ENCODE data around the gene CATSPERD. TPM values are rescaled to one million over a fixed set of nuclear protein-coding genes. Genes with fewer than 3 reads are reported as not detected.

Gene CATSPERD
- total and polyA plus RNA-seq, 9 of the 15 experiments (the other 6 are each of a cell fraction or from before 2014, with no cell fraction given): not detected

DNA sequence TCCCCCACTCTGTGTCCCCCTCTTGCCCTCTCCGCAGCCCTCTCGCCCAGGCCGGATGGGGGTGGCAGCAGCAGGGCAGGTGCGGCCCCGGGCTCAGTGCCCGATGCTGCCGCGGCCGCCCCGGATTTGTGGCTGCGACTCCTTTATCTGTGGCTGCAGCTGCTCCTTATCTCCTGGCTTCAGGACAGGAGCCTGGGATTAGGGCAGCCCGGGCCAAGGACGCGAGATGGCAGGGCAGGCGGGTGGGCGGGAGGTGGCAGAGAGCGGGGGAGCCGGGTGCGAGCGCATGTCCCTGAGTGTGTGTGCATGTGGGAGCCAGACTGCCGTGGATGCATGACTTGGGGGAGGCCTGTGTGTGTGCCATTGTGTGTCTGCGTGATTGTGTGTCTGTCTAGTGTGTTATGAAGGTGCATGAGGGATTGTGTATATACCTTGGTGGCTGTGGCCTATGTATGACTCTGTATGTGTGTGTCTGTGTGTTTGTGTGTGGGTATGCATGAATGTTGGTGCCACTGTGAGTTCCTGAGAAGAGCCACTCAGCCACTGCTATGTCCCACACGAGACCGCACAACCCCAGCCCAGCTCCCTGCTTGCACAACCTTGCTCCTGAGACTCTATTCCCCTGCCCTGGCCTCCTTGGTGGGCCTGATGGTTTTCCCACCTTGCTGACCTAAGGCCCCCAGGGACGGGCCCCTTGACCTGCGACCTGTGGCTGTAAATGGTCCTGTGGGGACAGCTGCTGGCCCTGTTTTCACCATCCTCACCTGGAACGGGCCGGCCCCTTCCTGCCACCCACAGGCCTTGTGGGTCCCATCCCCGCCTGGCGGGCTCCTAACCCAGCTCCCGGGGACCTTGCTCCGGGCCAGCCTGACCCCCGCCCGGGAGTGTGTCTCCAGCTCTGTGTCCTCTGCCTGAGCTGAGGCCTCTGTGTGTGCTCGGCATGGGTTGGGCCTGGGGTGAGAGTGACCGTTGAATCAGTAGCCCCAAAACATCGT is 79.1 kb downstream of the CATSPERD start (continued):
- TF ChIP-seq, protein P1, sequence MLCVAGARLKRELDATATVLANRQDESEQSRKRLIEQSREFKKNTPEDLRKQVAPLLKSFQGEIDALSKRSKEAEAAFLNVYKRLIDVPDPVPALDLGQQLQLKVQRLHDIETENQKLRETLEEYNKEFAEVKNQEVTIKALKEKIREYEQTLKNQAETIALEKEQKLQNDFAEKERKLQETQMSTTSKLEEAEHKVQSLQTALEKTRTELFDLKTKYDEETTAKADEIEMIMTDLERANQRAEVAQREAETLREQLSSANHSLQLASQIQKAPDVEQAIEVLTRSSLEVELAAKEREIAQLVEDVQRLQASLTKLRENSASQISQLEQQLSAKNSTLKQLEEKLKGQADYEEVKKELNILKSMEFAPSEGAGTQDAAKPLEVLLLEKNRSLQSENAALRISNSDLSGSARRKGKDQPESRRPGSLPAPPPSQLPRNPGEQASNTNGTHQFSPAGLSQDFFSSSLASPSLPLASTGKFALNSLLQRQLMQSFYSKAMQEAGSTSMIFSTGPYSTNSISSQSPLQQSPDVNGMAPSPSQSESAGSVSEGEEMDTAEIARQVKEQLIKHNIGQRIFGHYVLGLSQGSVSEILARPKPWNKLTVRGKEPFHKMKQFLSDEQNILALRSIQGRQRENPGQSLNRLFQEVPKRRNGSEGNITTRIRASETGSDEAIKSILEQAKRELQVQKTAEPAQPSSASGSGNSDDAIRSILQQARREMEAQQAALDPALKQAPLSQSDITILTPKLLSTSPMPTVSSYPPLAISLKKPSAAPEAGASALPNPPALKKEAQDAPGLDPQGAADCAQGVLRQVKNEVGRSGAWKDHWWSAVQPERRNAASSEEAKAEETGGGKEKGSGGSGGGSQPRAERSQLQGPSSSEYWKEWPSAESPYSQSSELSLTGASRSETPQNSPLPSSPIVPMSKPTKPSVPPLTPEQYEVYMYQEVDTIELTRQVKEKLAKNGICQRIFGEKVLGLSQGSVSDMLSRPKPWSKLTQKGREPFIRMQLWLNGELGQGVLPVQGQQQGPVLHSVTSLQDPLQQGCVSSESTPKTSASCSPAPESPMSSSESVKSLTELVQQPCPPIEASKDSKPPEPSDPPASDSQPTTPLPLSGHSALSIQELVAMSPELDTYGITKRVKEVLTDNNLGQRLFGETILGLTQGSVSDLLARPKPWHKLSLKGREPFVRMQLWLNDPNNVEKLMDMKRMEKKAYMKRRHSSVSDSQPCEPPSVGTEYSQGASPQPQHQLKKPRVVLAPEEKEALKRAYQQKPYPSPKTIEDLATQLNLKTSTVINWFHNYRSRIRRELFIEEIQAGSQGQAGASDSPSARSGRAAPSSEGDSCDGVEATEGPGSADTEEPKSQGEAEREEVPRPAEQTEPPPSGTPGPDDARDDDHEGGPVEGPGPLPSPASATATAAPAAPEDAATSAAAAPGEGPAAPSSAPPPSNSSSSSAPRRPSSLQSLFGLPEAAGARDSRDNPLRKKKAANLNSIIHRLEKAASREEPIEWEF (CRISPR knock-in tag; IDR thresholded peaks at IDR 0.05): peak; percentile 76; the same call in 1 of the 2 replicates
- TF ChIP-seq HSF4 (CRISPR knock-in tag; IDR thresholded peaks at IDR 0.05; ENCODE audit: borderline replicate concordance) (no peak), LARP7 (IDR thresholded peaks at IDR 0.05) (no peak), FIP1L1 (IDR thresholded peaks at IDR 0.05; ENCODE audit: low read depth, low read length, poor library complexity, severe bottlenecking) (no peak), HDAC1 (IDR thresholded peaks at IDR 0.05) (peak; percentile 12 to 98; a peak in 3 of 4 replicates), SPI1 (IDR thresholded peaks at IDR 0.05; ENCODE audit: borderline replicate concordance, low read depth, low read length) (no peak), TFAM (CRISPR knock-in tag; conservative IDR thresholded peaks at IDR 0.05) (no peak), TGIF2 (CRISPR knock-in tag; IDR thresholded peaks at IDR 0.05) (no peak), POU5F1 (IDR thresholded peaks at IDR 0.05; ENCODE audit: borderline replicate concordance, low read depth, low read length, partially characterized antibody) (no peak)
- TF ChIP-seq, protein P2, sequence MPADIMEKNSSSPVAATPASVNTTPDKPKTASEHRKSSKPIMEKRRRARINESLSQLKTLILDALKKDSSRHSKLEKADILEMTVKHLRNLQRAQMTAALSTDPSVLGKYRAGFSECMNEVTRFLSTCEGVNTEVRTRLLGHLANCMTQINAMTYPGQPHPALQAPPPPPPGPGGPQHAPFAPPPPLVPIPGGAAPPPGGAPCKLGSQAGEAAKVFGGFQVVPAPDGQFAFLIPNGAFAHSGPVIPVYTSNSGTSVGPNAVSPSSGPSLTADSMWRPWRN (IDR thresholded peaks at IDR 0.05; ENCODE audit: low read depth): peak; percentile 89
- TF ChIP-seq, protein P3, sequence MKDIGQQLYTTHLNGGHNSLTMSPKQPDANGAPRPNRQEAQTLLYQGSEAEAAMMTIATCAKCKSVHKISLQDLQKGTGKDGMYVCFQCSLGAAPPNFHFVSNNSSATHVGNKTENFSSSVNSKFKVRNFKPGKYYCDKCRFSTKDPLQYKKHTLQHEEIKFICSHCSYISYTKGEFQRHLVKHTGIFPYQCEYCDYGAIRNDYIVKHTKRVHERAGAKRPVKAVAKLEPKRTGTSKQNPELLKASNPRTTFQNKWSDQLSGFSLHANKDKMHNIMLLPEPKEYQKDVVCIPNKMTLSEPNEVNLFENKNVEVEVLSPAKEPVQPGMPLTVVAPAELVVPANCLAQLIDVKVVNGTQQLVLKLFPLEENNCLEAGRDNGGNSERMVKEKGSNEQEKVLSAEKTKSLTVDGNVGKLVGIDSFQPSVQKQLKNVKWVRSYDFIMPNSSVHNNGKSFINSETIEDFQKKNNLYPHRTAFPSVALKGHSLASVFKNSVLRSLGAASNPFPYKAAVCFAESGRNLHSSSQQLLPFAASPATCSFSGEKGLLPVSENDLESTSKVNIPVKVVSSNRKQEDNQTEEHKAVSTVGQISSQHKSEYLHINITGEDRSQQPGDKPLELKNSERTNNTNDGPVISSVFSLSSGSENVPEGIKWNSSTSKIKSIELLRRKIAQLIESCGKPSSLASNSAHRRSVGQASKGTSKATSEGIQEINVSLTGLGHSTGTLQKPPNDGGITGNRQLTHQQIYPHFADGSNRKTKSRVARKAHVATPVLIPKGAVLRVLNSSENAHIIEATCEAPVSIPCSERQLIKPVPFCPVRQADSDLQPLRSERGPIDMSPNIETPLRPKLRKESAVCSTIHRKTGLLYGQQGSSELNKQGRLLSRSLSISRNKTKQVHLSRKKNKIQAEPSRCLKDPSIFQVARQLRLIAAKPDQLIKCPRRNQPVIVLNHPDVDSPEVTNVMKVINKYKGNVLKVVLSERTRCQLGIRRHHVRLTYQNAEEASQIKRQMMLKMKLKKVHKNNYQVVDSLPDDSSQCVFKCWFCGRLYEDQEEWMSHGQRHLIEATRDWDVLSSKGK (CRISPR knock-in tag; IDR thresholded peaks at IDR 0.05): no peak

Data from K562 (cell line).